D721Med (cell line): Measurements from ENCODE around the gene CCER1.

Experiments used
- DNase-seq: peaks from one replicate; pipeline ENCODE4 v3.0.0; 2011; ENCODE audit warnings: low spot score; ENCODE audit not compliant: insufficient read length
- FAIRE-seq: peaks from 2 replicates; lab custom pipeline; 2011; peaks lifted over from hg19 to GRCh38; lab: Jason Lieb, UNC
- CTCF ChIP-seq: IDR thresholded peaks from 2 replicates; pipeline ENCODE4 v1.5.1; 2012; ENCODE audit warnings: mild to moderate bottlenecking, control low read depth; ENCODE audit not compliant: insufficient read depth; ENCODE audit errors: missing control alignments

CCER1 gene

DNA sequence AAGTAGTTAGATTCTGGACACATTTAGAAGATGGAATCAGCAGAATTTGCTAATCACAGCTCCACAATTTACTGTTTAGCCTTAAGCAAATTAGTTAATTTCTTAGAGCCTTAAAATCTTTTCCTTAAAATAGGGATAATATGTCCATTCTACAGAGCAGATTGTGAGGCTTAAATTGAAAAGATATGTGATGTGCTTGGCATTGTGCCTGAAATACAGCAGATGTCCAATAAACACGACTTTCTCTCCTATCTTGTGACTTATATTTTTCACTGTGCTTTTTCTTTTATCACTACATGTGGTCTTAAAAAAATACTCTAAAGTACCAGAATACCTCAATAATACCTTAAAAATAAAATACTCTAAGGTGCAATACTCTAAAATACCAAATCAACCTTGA is 30.6 kb downstream of the CCER1 start:
- DNase-seq (no peak), FAIRE-seq (no peak)
- no peak for TF ChIP-seq CTCF

DNA sequence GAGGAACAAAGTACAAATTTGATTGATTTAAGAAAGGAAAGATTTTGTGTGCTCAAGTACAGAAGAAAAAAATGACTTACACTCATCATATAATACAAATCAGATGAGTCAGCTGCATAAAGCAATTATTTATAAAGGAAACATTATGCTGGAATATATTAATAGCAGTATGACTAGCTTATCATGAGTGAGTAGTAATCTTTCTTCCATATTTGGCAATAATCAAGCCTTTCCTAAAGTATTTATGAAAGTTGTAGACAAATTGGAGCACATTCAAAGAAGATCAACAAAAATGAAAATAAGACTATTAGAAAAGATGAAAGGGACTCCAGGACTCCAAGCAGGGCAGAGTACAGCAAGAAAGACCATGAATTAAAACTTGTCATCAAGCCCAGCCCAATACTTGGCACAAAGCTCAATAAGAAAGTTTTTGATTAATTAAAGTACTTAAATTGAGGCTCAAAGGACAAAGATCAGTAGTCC is 32.8 kb downstream of the CCER1 start:
- TF ChIP-seq CTCF: no peak
- no peak for FAIRE-seq
- DNase-seq: no peak

GRCh38 chr12:90921536-90921935 is 33.4 kb downstream of the CCER1 start:
- no peak for TF ChIP-seq CTCF
- FAIRE-seq (no peak), DNase-seq (no peak)

GRCh38 chr12:90920222-90920621 is 34.8 kb downstream of the CCER1 start:
- FAIRE-seq: no peak
- TF ChIP-seq CTCF: no peak

DNA sequence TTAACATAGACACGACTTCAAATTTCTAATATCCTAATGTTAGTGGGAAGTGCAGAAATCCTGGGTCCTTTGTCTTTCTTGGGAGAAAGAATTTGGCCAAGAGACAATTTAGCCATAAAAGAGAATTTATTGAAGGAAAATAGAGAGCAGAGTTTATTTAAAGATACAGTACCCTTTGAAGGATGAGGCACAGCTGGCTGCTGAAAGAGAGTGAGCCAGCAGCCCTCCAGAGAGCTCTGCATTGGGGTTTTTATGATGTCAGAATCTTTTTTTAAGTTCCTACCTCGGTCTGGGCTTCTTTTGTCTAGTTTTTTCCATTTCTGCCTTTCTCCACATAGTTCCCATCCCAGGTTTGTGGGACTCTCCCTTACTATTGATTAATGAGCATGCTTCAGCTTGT is 37.5 kb downstream of the CCER1 start:
- TF ChIP-seq CTCF: no peak
- FAIRE-seq: no peak

More at GRCh38 chr12:90920222-90920621, 34.8 kb downstream of the CCER1 start:
- no peak for DNase-seq

DNA sequence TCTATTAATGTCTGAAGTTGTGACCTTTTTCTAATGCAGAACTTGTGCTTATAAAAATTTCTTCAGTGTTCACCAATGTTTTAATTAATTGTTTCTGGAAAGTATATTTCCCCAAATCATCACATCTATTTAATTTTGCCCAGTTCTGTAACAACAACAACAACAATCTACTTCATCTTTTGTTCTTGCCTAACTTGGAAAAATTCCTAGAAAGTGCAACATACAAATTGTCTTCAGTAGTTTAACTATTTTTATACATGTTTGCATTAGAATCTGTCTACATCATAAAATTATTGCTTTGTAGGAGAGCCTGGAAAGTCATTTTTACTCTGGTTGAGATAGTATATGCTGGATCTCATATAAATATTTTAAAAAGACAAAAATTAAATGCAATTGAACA is 38.5 kb downstream of the CCER1 start:
- DNase-seq: no peak
- FAIRE-seq: no peak
- no peak for TF ChIP-seq CTCF

More for the DNA sequence above, 37.5 kb downstream of the CCER1 start:
- no peak for DNase-seq

DNA sequence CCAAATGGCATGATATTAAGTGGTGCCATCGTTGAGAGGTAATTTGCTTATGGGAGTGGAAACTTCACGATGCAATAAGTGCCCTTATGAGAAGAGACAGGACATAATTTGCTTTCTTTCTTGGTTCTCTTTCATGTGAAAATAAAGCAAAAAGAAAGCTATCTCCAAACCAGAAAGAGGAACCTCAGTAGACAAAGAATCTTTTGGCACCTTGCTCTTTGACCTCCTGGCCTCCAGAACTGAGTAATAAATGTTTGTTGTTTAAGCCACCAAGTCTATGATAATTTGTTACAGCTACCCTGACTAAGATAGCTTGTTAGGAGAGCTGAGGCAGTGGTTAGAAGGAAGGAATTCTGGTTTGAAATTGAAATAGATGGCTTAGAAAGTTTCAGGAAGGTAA is 39.6 kb downstream of the CCER1 start:
- no peak for TF ChIP-seq CTCF
- FAIRE-seq (no peak), DNase-seq (no peak)
